HS-5 (cell line): ENCODE measurements around the gene HECTD2.
A peak's percentile ranks its signal among the peaks of the same experiment; 100 is the strongest.
"Not testable (repeated sequence)": the region's sequence is repeated elsewhere in the genome, so short reads cannot be mapped to it uniquely, and the experiment has no call there.

Experiments
- DNase-seq: peaks from one replicate; pipeline ENCODE4 v3.0.0-alpha.2; 2012; ENCODE audit warnings: low read depth

Gene HECTD2

DNA sequence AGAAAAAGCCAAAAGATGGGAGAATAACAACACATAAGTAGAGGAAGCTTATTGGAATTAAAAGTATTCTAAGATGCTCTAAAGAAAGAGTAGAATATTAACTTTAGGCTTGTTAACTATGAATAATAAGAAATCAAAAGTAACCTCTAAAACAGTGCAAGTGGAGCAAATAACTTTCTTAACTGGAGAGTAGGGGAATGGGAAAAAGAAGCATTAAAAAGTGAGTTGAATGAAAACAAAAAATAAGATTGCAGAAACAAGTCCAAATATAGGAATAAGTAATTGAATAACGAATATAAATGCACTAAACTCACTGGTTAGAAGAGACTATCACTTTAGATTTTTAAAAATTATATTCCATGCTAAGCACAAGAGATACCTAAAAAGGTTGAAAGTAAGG, 63.9 kb downstream of the HECTD2 start:
- DNase-seq = no peak

GRCh38 chr10:91477236-91477635, 67.1 kb downstream of the HECTD2 start:
- no peak for DNase-seq

DNA sequence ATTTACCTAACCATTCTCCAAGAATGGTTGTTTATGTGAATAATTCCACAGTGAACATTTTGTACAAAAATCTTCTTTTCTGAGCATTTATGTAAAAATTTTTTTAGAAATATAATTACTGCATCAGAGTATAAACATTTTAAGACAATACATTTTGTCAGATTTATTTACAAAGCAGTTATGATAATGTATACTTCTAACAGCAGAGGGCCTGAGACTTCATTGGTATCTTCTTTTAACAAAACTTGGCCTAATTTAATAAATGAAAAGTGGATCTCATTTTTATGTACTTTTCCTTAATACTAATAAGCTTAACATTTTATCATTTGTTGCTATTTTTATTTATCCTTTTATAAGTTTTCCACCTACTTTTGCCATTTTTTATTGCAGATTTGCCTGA, 69.4 kb downstream of the HECTD2 start:
- no peak for DNase-seq

- no peak for DNase-seq
Observed at GRCh38 chr10:91487911-91488582, 77.9 kb downstream of the HECTD2 start.

DNA sequence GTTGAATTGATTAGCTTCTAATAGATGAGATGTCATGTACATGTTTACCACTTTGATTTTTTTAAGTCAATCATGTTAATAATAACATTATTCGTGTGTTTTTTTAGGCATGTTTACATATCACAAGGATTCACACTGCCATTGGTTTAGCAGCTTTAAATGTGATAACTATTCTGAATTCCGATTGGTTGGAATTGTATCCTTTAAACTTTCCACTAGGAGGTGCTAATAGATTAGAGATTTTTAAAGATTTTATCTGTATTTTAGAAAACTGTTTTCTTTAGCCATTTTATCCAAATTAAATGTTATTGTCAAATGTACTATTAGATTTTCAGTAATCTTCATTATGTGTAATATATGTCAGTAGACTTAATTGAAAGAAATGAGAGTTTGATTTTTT, 83.2 kb downstream of the HECTD2 start:
- peak; percentile 19 for DNase-seq

- no peak for DNase-seq
Observed at GRCh38 chr10:91495402-91495801, 85.3 kb downstream of the HECTD2 start.

GRCh38 chr10:91496016-91496415, 85.9 kb downstream of the HECTD2 start:
- no peak for DNase-seq

- no peak for DNase-seq
Observed at GRCh38 chr10:91511549-91512330, 101.6 kb downstream of the HECTD2 start.

DNA sequence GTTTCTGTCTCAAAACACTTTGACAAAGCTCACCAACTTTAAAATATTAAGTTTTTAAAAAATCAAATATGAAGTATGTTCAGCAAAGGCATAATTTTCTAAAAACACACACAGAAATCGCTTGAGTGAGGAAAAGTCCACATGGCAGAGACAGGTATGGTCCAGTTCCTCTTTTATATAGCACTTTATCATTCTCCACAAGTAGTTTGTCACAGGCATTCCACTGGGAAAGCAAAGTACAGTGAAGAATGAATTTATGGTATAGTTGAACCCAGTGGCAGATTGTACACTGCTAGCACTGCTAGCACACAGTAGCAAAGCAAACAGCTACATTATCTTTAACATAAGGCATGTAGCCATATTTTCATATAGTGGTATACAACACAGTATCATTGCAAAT, 102.3 kb downstream of the HECTD2 start:
- no peak for DNase-seq

GRCh38 chr10:91513598-91514424, 103.7 kb downstream of the HECTD2 start:
- DNase-seq = no peak

GRCh38 chr10:91514787-91515186, 104.6 kb downstream of the HECTD2 start:
- DNase-seq = no peak

DNA sequence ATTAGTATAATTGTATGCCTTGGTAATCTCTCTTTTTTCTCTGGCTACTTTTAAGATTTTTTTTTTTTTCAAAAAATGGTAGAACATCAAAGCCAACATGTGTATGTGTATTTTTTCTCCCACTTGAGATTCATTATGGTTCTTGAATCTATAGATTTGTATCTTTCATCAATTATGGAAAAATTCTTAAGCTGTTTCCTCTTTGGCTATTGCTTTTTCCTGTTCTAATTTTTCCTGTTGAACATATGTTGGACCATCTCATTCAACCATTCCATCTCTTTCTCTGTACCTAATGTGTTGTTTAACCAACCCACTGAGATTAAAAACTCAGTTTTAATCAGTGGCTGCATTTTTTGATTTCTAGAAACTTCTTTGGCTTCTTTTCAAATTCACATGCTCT, 107.2 kb downstream of the HECTD2 start:
- no peak for DNase-seq

GRCh38 chr10:91519899-91520514, 109.9 kb downstream of the HECTD2 start:
- no peak for DNase-seq

- no peak for DNase-seq
Observed at GRCh38 chr10:91520661-91521060, 110.5 kb downstream of the HECTD2 start.

DNA sequence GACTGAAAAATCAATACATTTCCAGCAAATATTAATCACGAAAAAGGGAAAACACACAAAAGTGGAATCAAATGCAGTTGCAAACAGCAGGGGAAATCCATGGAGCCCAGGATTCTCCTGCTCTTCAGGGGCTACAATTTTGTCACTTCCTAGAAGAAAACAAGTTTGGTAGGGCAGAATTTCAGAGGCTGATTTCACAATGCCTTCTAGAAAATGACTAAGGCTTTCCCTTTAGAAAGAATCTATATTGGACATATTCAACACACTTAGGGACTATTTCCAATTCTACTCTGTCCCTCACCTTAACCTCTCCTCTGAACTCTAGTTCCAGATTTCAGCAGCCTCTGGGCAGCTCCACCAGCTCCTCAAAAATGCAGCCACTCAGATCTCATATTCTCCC, 111.3 kb downstream of the HECTD2 start:
- no peak for DNase-seq

DNA sequence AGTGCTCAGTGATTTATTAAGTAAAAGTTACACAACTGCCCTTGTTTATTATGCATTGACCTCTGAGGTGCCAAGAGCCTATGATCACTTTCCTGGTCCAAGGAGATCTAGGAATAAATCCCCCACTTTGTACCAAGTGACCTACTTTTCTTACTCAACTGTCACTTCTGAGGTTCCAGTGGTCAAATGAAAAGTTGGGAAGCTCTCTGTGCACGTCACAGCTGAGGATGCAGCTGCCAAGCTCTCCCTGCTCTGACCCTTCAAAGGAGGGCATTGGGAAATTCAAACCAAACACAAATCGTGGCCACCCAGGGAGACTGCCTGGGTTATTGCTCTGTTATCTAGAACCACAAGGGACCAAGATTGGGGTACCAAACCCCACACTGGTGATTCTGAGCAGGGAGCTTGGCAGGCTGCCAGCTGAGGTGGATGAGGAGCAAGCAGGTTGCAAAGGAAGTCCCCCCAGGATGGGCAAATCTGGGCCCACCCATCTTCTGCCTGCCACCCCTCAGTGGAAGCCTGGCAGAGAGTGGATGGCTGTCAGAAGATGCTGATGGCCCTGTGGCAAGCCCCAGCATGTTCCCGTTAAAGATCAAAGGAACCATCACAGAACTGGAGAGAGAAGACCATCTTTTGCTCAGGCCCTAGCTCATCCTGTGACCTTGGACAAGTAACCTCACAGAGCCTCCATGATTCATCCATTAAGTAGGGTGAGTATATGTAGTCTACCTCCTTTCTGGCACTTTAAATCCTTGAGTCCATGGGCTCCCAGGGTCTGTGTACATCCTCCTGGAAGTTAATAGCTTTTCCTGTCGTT, 116.0 kb downstream of the HECTD2 start:
- no peak for DNase-seq

DNA sequence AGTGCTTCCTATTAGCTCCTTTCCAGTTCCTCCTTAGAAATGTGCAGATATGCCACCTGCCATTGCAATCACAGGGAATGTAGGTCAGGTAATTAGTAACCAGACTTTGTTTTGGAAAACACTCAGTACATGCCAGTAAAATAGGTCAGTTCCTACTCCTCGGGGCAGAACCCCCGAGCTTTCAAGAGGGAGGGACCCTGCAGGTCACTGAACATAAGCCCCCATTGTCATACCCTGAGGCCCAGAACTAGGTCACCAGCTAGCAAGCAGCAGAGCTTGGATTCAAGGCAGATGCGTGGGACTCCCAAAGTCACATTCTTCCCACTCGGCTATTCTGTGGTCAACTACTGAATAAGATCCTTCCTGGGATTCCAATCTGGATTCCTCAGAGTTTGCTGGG, 117.9 kb downstream of the HECTD2 start:
- no peak for DNase-seq

DNA sequence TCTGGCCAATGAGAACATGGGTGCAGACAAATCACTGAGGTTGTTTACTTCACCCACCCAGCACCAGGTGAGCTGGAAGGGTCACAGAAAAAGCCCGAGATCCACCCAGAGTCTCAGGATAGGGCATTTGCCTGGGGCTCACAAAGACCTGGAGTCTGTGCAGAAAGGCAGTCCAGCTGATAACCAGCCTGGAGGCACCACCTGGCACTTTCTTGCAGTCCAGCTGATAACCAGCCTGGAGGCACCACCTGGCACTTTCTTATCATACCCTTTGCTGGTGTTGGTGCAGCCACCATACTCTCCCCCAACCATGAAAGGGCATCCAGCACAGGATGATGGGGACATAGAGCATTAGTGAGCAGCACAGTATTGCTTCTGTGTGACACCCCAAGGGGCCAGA, 118.6 kb downstream of the HECTD2 start:
- DNase-seq = no peak

DNA sequence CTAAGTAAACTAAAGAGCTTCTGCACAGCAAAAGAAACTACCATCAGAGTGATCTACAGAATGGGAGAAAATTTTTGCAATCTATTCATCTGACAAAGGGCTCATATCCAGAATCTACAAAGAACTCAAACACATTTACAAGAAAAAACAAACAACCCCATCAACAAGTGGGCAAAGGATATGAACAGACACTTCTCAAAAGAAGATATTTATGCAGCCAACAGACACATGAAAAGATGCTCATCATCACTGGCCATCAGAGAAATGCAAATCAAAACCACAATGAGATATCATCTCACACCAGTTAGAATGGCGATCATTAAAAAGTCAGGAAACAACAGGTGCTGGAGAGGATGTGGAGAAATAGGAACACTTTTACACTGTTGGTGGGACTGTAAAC, 124.6 kb downstream of the HECTD2 start:
- DNase-seq = not testable (repeated sequence)

- no peak for DNase-seq
Observed at GRCh38 chr10:91536111-91536510, 126.0 kb downstream of the HECTD2 start.

DNA sequence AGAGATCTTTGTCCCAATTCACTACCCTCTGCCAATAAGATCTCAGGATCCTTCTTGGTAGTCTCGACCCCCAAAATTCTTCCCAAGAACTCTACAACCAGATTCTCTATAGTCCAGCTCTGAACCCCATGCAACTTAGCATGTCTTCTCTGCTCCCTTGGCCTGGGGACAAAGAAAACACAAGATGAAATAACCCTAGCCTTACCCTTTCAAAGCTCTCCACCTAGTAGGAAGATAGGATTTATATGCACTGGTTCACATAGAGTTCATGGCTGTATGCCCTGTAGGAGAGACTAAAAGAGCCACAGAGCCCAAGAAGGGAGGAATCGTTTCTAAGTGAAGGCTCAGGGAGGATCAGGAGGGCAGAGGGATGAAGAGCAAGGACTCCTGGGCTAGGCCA, 126.6 kb downstream of the HECTD2 start:
- no peak for DNase-seq
